ENCODE measurements around the gene MED15. TPM values are rescaled to one million over a fixed set of nuclear protein-coding genes. Genes with fewer than 3 reads are reported as not detected.

The MED15 gene
- total RNA-seq, 4 donors from 2014 or later, result 33.6 to 65.1 (median 36.1) TPM

- Histone ChIP-seq H3K36me3 (no peaks in the 10 kb centered on the region), H3K27ac (no peak overlapping the region), H3K4me3 (replicated peaks in 1 of 3) (no peak overlapping the region), H3K9me3 (no peaks in the 10 kb centered on the region), H3K4me1 (peaks cover 7 to 14% of the 10 kb centered on the region in 2 donors), H3K27me3 (no peaks in the 10 kb centered on the region)
- TF ChIP-seq POLR2A (IDR thresholded peaks at IDR 0.05) (no peak), CTCF (IDR thresholded peaks at IDR 0.05) (no peak)
- WGBS, 2 donors, result 36 to 38% methylated on average over 6 of the region's 6 CpGs
- DNase-seq, result no peak
- intact Hi-C loops (cut with DNase I), result no loop called here
These were observed 107.6 kb downstream of the MED15 start for GRCh38 chr22:20615021-20615420.

- no peak for DNase-seq
- H3K4me1 ChIP-seq, result peaks cover 3 to 6% of the 10 kb centered on the region in 2 donors
- intact Hi-C loops (cut with DNase I), result no loop called here
- no peak overlapping the region for H3K4me3 ChIP-seq (replicated peaks in 1 of 3)
- H3K9me3 ChIP-seq, result no peaks in the 10 kb centered on the region
- no peaks in the 10 kb centered on the region for H3K36me3 ChIP-seq
- TF ChIP-seq POLR2A (IDR thresholded peaks at IDR 0.05) (no peak), CTCF (IDR thresholded peaks at IDR 0.05) (no peak)
- H3K27ac ChIP-seq, result no peak overlapping the region
- WGBS, 2 donors, result 88 to 89% methylated on average over 19 of the region's 19 CpGs
- H3K27me3 ChIP-seq, result no peaks in the 10 kb centered on the region
These were observed 108.4 kb downstream of the MED15 start for GRCh38 chr22:20615533-20616450.

DNA sequence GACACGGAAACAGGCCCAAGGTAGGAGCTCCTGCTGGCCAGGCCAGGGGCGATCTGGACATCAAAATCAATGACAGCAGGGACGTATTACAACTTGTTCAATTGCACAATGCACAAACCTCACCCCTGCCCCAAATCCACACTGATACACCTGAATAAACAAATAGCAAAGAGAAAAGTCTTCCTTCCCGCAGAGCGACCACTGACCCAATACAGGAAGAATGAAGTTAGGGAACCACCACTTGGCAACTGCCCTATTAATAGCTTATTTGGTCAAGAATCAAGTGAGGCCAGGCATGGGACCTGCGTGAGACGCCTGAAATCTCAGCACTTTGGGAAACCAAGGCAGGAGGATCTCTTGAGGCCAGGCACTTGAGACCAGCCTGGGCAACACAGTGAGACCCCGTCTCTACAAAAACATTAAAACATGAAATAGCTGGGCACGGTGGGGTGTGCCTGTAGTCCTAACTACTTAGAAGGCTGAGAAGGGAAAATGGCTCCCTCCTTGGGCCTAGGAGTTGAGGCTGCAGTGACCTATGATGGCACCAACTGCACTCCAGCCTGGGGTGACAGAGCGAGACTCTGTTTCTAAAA, 109.1 kb downstream of the MED15 start:
- Histone ChIP-seq H3K27me3 (no peaks in the 10 kb centered on the region), H3K36me3 (no peaks in the 10 kb centered on the region), H3K9me3 (no peaks in the 10 kb centered on the region), H3K4me1 (no peaks in the 10 kb centered on the region), H3K4me3 (replicated peaks in 1 of 3) (no peak overlapping the region), H3K27ac (no peak overlapping the region)
- intact Hi-C loops (cut with DNase I), result no loop called here
- WGBS, 2 donors, result 80 to 85% methylated on average over 10 of the region's 10 CpGs
- no peak for DNase-seq
- TF ChIP-seq CTCF (IDR thresholded peaks at IDR 0.05) (no peak), POLR2A (IDR thresholded peaks at IDR 0.05) (no peak)

GRCh38 chr22:20618488-20618887, 111.1 kb downstream of the MED15 start:
- no peaks in the 10 kb centered on the region for H3K36me3 ChIP-seq
- intact Hi-C loops (cut with DNase I), result no loop called here
- no peak overlapping the region for H3K27ac ChIP-seq
- TF ChIP-seq CTCF (IDR thresholded peaks at IDR 0.05) (no peak), POLR2A (IDR thresholded peaks at IDR 0.05) (no peak)
- no peaks in the 10 kb centered on the region for H3K4me1 ChIP-seq
- no peaks in the 10 kb centered on the region for H3K27me3 ChIP-seq
- DNase-seq, result no peak
- H3K9me3 ChIP-seq, result no peaks in the 10 kb centered on the region
- no peak overlapping the region for H3K4me3 ChIP-seq (replicated peaks in 1 of 3)
- 87 to 98% methylated on average over 4 of the region's 4 CpGs for WGBS, 2 donors
